Measurements from ENCODE around the gene NDRG3.

GRCh38 chr20:36752582-36752981, 6.7 kb upstream of the NDRG3 start:
- TF ChIP-seq ZNF274 (IDR thresholded peaks at IDR 0.05; ENCODE audit: low read depth, low read length) (no peak), SUZ12 (IDR thresholded peaks at IDR 0.05; ENCODE audit: extremely low read depth, insufficient read depth, insufficient read length) (no peak)

Data from NT2/D1 (cell line).